ENCODE measurements around the gene POU3F2.

Gene POU3F2

DNA sequence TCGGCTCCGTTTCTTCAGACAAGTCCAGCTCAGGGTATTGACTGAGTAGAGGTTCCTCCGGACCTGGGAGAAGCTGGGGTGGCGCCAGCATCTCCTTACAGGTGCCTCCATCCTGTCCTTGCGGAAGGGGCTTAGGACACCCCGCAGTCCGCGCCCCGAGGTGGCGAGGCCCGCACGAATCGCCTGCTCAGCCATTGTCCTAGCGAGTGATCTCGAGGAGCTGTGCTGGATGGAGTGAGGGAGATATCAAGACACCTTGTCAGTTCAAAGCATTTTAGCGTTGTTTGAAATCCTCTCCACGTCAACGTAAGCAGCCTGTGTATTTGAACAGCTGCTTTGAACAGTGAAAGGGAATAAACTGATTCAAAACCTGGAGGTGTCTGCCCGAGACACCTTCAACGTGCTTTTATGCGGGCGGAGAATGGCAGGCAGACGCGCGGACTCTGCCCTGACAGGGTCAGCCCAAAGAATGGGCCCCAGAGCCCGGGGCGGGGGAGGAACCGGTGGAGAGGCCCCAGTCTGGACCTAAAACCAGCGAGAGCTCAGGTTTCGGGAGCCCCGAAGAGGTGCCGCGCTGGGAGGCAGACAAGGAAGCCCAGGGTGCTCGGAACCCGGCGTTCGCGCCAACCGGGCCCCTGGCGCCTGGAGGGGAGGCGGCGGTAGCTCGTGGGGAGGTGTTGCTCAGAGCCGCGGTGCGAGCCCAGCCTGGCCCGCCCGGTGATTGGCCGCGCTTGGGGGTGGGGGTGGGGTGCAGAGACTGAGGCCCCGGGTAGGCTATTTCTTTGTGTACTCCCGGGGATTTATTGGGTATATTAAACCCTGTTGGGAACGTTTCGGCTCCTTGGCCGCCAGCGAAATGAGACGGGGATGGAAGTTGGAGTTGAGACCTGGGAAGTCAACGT, 3.1 kb upstream of the POU3F2 start:
- DNase-seq = no peak

DNA sequence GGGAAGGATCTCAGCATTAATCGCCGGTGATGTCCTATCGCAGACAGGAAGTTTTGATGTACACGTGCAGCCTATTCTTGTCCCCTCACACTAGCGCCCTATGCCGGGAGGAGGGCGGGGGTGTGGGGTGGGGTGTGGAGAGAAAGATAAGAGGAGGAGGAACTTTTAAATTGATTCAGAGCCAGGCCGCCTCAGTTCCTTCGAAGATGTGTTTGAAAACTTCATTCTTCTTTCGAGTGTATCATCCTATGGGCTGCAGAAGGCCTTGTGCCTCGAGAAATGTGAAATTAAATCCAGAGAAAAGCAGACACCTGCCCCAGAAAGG, 2.5 kb upstream of the POU3F2 start:
- DNase-seq = no peak

GRCh38 chr6:98832284-98833056, 1.9 kb upstream of the POU3F2 start:
- no peak for DNase-seq

DNA sequence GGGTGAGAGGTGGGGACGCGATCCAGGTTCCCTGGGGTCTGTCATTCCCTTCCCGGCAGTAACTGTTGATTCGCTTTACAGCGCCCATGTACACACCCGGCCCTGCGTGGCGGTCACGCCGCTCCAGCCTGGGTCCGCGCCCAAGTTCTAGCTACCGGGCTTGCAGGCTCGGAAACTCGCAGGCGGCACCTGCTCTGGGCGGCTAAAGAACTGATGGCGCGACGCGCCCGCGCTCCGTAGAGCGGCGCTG, 1.4 kb upstream of the POU3F2 start:
- no peak for DNase-seq

DNA sequence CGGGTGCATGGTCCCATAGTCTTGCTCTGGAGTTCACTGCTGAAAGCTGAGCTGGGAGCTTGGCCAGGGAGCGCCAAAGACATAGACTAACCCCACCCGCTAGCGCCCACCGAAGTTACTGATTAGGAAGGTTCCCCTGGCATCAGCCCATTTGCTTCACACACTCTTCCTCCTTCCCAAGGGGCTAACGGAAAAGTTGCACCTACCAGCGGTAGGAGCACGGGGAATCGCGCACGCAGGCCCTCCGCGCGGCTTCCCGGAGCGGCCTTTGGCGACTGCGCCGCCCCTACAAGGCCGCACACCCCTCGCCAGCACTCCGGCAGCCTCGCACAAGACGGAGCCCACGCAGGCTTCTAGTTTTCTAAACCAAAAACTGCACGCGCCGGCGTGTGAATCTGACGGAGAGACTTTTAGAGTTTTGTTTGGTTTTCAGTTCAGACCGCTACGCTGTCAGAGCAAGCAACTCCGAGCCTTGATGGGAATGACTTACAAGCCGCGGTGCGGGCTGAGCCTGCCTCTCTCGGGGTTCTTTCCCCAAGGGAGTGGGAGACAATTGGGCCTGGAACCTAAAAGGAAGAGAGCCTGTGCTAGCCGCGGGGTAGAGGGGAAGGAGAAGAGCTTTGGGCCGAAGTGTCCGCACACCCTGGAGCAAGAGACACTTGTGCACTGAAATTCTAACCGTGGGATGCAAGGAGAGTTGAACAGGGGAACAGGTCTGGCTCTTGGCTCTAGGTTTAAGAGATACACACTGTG, 891 bp upstream of the POU3F2 start:
- DNase-seq = no peak

- DNase-seq = no peak
These were observed 1.0 kb downstream of the POU3F2 start for GRCh38 chr6:98835149-98836024.

- no peak for DNase-seq
These were observed 1.9 kb downstream of the POU3F2 start for GRCh38 chr6:98836025-98836961.

GRCh38 chr6:98836962-98837944, 2.9 kb downstream of the POU3F2 start:
- DNase-seq = no peak

- DNase-seq = no peak
These were observed 3.7 kb downstream of the POU3F2 start for GRCh38 chr6:98838032-98838431.

GRCh38 chr6:98838975-98839374, 4.6 kb downstream of the POU3F2 start:
- DNase-seq = no peak

DNA sequence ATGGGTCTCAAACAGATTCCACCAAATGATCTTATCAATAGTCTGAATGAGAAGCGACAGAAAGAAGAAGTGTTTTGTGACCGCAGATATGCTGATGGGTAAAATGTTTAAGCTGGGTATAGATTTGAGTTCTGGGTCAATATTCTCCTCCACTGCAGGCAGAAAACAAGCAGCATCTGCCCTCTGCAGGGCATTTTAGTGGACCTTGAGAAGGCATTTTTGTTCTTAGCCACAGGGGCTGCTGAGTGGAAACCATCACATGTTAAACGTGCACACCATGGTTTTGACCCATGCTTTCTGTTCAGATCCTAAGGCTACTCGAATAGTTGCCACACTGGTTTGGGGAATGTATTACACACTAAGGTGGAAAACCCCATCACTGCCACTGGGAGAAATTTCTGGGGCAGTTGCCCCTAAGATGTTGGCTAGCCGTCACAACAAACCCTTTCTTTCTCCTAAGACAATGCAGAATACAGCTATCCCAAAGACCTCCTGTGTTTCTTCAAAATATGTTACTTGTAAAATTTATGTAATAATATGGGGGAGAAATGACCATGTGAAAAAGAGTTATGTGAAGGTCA, 5.5 kb downstream of the POU3F2 start:
- no peak for DNase-seq

DNA sequence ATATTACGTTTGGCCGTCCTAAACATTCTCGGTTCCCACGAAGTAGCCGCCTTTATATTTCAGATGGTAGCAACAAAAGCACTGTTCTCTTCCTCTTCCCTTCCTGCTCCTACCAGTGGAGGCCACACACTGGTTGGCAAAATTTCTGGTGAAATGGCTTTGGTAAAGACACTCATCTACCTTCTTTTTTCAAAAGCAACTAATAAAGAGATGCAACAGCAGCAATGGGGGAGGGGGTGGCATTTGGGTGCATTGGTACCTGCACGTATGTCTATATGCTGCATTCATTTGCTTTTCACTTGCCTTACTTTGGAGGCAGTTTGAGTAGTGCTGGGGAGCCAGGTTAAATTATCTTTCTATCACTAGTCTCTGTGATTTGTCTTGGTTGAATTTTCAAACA, 6.0 kb downstream of the POU3F2 start:
- no peak for DNase-seq

DNA sequence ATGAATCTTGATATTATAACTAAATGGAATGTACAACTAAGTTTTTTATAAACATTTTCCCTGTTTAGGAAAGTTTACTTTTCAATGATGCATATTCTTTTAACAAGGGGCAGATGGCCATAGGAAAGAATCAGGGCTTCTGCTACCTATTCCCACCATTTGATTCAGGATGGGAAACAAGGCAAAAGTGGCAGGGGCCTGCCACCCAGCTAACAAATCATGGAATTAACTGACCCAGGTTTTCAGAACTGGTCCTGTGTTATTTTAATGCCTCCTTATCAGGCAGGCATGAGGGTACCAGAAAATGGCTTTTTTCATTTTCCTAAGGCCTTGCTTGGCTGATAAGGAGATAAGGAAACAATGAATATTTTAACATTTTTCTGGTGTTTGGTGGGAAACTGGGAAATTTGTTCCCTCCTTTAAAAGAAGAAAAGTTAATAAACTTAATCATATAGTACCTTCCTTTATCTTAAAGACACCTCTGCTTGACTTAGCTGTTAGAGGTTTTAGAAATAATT, 6.7 kb downstream of the POU3F2 start:
- DNase-seq = no peak

- no peak for DNase-seq
These were observed 7.4 kb downstream of the POU3F2 start for GRCh38 chr6:98841621-98842341.

GRCh38 chr6:98842342-98843180, 8.2 kb downstream of the POU3F2 start:
- DNase-seq = no peak

GRCh38 chr6:98843271-98844243, 9.2 kb downstream of the POU3F2 start:
- DNase-seq = no peak
